Right lobe of liver (tissue), 4 donors: ENCODE data around the gene MCRIP1.

Experiments
- CTCF ChIP-seq, 4 donors: fragments of 200-600 bp in 3 of 4; fragments of 450-650 bp in 1 of 4; IDR thresholded peaks; one replicate each; pipeline versions ENCODE4 v1.5.1 to v1.8.0; 2016 to 2022; ENCODE audit warnings: antibody characterized with exemption in 4 of 4, mild to moderate bottlenecking in 2 of 4
- POLR2A ChIP-seq: fragments of 450-650 bp; IDR thresholded peaks from one replicate; pipeline ENCODE4 v1.6.1; 2017; ENCODE audit warnings: antibody characterized with exemption, mild to moderate bottlenecking
- donor health status: DM: no; HTN: no; CAD: no.
- donor health status: DM: no; HTN: no; CAD: no.
- donor health status: DM: no; HTN: yes; CAD: no.

GRCh38 chr17:81823820-81824550 is 9.1 kb downstream of the MCRIP1 start:
- TF ChIP-seq CTCF (IDR thresholded peaks at IDR 0.05) (no peak), POLR2A (no peak)
